ENCODE results near the gene RBM6.

- no peak for TF ChIP-seq CTCF (IDR thresholded peaks at IDR 0.05)
- no peak for TF ChIP-seq POLR2A (IDR thresholded peaks at IDR 0.05)
Observed at GRCh38 chr3:49908373-49909199, 31.4 kb upstream of the RBM6 start.

All from tibial nerve (tissue), 3 donors.